MM.1S (cell line): ENCODE measurements around the gene MIOX.
A peak's percentile ranks its signal among the peaks of the same experiment; 100 is the strongest.

Experiments
- DNase-seq: peaks from one replicate; pipeline ENCODE4 v3.0.0-alpha.2; 2015
- H2AFZ ChIP-seq: fragments of 300-600 bp; sonication (generic); 2 replicates; pipeline ENCODE4 v1.6.0; 2016; ENCODE audit warnings: antibody characterized with exemption, low read length
- H3F3A ChIP-seq: fragments of 300-600 bp; sonication (generic); 2 replicates; pipeline ENCODE4 v1.6.1; 2016; ENCODE audit warnings: mild to moderate bottlenecking, antibody characterized with exemption, low read length, moderate library complexity, mixed read lengths; ENCODE audit not compliant: insufficient read depth
- H3K27ac ChIP-seq: fragments of 300-600 bp; sonication (generic); 2 replicates; pipeline ENCODE4 v1.5.1; 2016; ENCODE audit warnings: mild to moderate bottlenecking, low read length
- H3K27me3 ChIP-seq: fragments of 300-600 bp; sonication (generic); replicated peaks from 2 replicates; pipeline ENCODE4 v1.6.0; 2016; ENCODE audit warnings: low read length; ENCODE audit not compliant: insufficient read depth
- H3K36me3 ChIP-seq: fragments of 300-600 bp; sonication (generic); replicated peaks from 2 replicates; pipeline ENCODE4 v1.6.1; 2016; ENCODE audit warnings: mild to moderate bottlenecking, low read length, mixed read lengths; ENCODE audit not compliant: insufficient read depth
- H3K4me1 ChIP-seq: fragments of 300-600 bp; sonication (generic); 2 replicates; pipeline ENCODE4 v1.6.1; 2016; ENCODE audit warnings: low read length, mixed read lengths
- H3K4me2 ChIP-seq: fragments of 300-600 bp; sonication (generic); 2 replicates; pipeline ENCODE4 v1.6.0; 2016; ENCODE audit warnings: low read depth, low read length
- H3K4me3 ChIP-seq: fragments of 300-600 bp; sonication (generic); 2 replicates; pipeline ENCODE4 v1.5.1; 2016; ENCODE audit warnings: low read length, mixed read lengths
- H3K79me2 ChIP-seq: fragments of 300-600 bp; sonication (generic); 2 replicates; pipeline ENCODE4 v1.6.1; 2016; ENCODE audit warnings: mixed run types, low read length, mixed read lengths
- H3K9ac ChIP-seq: fragments of 300-600 bp; sonication (generic); 2 replicates; pipeline ENCODE4 v1.6.1; 2016; ENCODE audit warnings: low read length, mixed read lengths
- H3K9me2 ChIP-seq: fragments of 300-600 bp; sonication (generic); replicated peaks from 2 replicates; pipeline ENCODE4 v1.6.1; 2016; ENCODE audit warnings: mild to moderate bottlenecking, low read length, mixed read lengths; ENCODE audit not compliant: insufficient read depth
- H3K9me3 ChIP-seq: fragments of 300-600 bp; sonication (generic); replicated peaks from 2 replicates; pipeline ENCODE4 v1.6.1; 2016; ENCODE audit warnings: mild to moderate bottlenecking, low read length, mixed read lengths; ENCODE audit not compliant: insufficient read depth
- H4K20me1 ChIP-seq: fragments of 300-600 bp; sonication (generic); 2 replicates; pipeline ENCODE4 v1.6.1; 2016; ENCODE audit warnings: mild to moderate bottlenecking, low read length, moderate library complexity, mixed read lengths; ENCODE audit not compliant: insufficient read depth
- EZH2 ChIP-seq: fragments of 300-600 bp; sonication (generic); optimal IDR thresholded peaks from 2 replicates; pipeline ENCODE3; 2017; ENCODE audit warnings: low read depth, mild to moderate bottlenecking, antibody characterized with exemption, low read length, mixed read lengths
- EZH2phosphoT487 ChIP-seq: fragments of 300-600 bp; sonication (generic); IDR thresholded peaks from 2 replicates; pipeline ENCODE4 v1.6.1; 2018; ENCODE audit warnings: antibody characterized with exemption, low read length
- TF ChIP-seq, protein P1 (sequence below): fragments of 300-600 bp; sonication (generic); IDR thresholded peaks from 2 replicates; pipeline ENCODE4 v1.5.1; 2016; ENCODE audit warnings: antibody characterized with exemption, low read length, mixed read lengths

MIOX gene

DNA sequence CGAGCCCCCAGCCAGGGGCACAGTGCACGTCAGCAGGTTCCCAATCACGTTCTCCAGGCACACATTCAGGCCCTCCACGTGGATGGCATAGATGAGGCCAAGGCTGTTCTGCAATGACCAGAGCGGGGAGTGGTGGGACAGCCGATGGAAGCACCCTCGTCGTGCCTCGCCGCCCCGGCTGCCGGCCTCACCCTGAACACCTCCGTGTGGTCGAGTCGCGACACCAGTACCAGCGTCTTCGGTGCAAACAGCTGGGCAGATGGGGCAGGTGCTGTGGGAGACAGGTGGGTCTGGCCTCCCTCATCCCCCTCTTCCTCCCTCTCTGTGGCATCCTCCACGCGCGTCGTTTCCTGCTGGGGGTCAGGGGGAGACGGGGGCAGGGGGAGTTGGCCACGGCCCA lies 19.3 kb upstream of the MIOX start:
- Histone ChIP-seq H4K20me1 (no peaks in the 10 kb centered on the region), H3F3A (peaks cover 23% of the 10 kb centered on the region), H3K9me3 (no peaks in the 10 kb centered on the region), H3K36me3 (no peaks in the 10 kb centered on the region; the same call in 1 of the 2 replicates), H3K9me2 (no peaks in the 10 kb centered on the region), H3K4me2 (no peak overlapping the region), H3K27me3 (no peaks in the 10 kb centered on the region), H3K4me3 (no peak overlapping the region), H2AFZ (no peak overlapping the region), H3K27ac (no peak overlapping the region), H3K79me2 (peaks cover 51% of the 10 kb centered on the region), H3K4me1 (peaks cover 34% of the 10 kb centered on the region), H3K9ac (no peak overlapping the region)
- DNase-seq: no peak
- TF ChIP-seq, protein P1, sequence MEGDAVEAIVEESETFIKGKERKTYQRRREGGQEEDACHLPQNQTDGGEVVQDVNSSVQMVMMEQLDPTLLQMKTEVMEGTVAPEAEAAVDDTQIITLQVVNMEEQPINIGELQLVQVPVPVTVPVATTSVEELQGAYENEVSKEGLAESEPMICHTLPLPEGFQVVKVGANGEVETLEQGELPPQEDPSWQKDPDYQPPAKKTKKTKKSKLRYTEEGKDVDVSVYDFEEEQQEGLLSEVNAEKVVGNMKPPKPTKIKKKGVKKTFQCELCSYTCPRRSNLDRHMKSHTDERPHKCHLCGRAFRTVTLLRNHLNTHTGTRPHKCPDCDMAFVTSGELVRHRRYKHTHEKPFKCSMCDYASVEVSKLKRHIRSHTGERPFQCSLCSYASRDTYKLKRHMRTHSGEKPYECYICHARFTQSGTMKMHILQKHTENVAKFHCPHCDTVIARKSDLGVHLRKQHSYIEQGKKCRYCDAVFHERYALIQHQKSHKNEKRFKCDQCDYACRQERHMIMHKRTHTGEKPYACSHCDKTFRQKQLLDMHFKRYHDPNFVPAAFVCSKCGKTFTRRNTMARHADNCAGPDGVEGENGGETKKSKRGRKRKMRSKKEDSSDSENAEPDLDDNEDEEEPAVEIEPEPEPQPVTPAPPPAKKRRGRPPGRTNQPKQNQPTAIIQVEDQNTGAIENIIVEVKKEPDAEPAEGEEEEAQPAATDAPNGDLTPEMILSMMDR: no peak
- no peak for TF ChIP-seq EZH2
- no peak for TF ChIP-seq EZH2phosphoT487

DNA sequence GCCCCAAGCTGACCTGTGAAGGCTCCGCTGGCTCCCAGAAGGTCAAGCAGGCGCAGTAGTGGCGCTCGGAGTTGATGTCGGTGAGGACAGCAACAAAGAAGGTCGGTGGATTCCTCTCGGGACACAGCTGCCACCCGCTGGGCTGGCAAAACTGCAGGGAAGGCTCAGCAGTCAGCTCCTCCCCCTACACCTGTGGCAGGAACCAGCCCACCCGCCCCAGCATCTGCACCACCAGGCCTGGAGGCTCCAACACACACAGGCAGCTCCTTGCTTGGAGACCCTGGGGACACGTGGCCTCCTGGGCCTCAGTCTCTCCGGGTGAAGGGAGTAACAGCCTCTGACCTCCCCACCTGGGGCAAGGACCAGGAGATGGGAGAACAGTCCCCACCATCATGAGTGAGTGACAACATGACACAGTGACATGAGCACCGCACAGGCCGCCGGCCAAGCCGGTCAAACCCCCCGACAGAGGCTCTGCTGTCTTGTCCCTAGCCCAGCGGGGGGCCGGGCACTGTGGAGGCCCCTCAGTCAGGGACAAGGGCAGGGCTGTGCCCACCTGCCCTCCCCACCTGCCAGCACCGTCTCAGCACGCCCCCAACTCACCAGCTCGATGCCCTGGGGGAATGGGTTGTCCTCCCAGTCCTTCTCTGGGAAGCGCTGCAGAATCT lies 18.8 kb upstream of the MIOX start:
- Histone ChIP-seq H3K4me2 (no peak overlapping the region), H3F3A (peaks cover 23% of the 10 kb centered on the region), H4K20me1 (no peaks in the 10 kb centered on the region), H3K4me1 (peaks cover 39% of the 10 kb centered on the region), H3K4me3 (no peak overlapping the region), H2AFZ (no peak overlapping the region), H3K79me2 (peaks cover 57% of the 10 kb centered on the region), H3K9me3 (no peaks in the 10 kb centered on the region), H3K9ac (no peak overlapping the region), H3K27me3 (no peaks in the 10 kb centered on the region), H3K36me3 (no peaks in the 10 kb centered on the region; the same call in 1 of the 2 replicates), H3K9me2 (no peaks in the 10 kb centered on the region), H3K27ac (no peak overlapping the region)
- no peak for DNase-seq
- TF ChIP-seq, protein P1: no peak
- no peak for TF ChIP-seq EZH2
- TF ChIP-seq EZH2phosphoT487: no peak

DNA sequence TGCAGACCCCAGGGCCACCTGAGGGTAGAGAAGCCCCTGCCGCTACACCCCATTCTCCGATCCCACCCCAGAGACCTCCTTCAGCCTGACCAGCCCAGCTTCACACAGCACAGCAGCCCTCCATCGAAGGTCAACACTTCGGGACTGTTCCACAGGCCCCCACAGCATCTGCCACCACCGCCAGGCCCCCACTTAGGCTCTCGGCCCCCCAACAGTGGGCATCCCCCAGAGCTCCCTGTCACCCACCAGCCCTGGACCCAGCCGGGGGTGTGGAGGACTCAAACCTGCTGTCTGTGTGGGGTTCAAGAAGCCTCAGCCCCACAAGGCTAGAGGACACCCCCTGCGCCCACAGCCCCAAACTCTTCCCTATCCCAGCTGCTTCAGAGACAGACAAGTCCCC lies 18.0 kb upstream of the MIOX start:
- Histone ChIP-seq H3K9ac (no peak overlapping the region), H3K27me3 (no peaks in the 10 kb centered on the region), H3K4me2 (no peak overlapping the region), H2AFZ (no peak overlapping the region), H3K36me3 (no peaks in the 10 kb centered on the region), H3K4me3 (no peak overlapping the region), H3K27ac (peak overlapping the region; percentile 88), H3K79me2 (peaks cover 64% of the 10 kb centered on the region), H3K4me1 (peaks cover 47% of the 10 kb centered on the region), H3K9me2 (no peaks in the 10 kb centered on the region), H4K20me1 (peaks cover 3% of the 10 kb centered on the region; the same call in 1 of the 2 replicates), H3K9me3 (no peaks in the 10 kb centered on the region), H3F3A (peaks cover 23% of the 10 kb centered on the region)
- no peak for DNase-seq
- TF ChIP-seq EZH2phosphoT487: no peak
- TF ChIP-seq EZH2: no peak
- TF ChIP-seq, protein P1: no peak
